DND-41 (cell line): ENCODE results near the gene NBR1.
"Not testable (repeated sequence)": the region's sequence is repeated elsewhere in the genome, so short reads cannot be mapped to it uniquely, and the experiment has no call there.

Experiments
- ATAC-seq: fragments of 200-7000 bp; cut with Tn5 transposase; 3 replicates; pipeline ENCODE4 v1.9.1; 2021; ENCODE audit warnings: low read depth; ENCODE audit not compliant: insufficient read depth
- DNase-seq: peaks from one replicate; pipeline ENCODE4 v3.0.0-alpha.2; 2020
- H2AFZ ChIP-seq: 2 replicates; pipeline ENCODE4 v1.6.0; 2012; ENCODE audit warnings: low read depth, low read length
- H3K27ac ChIP-seq: 2 replicates; pipeline ENCODE4 v1.5.1; 2012; ENCODE audit warnings: low read length, inconsistent platforms
- H3K27me3 ChIP-seq: fragments of 200-600 bp; sonication (generic); 2 replicates; pipeline ENCODE4 v1.6.0; 2012; ENCODE audit warnings: low read length, mild to moderate bottlenecking, inconsistent platforms; ENCODE audit not compliant: insufficient read depth, poor library complexity
- H3K36me3 ChIP-seq: 2 replicates; pipeline ENCODE4 v1.5.1; 2012; ENCODE audit warnings: low read length, inconsistent platforms; ENCODE audit not compliant: insufficient read depth
- H3K4me1 ChIP-seq: 2 replicates; pipeline ENCODE4 v1.5.1; 2012; ENCODE audit warnings: mild to moderate bottlenecking, low read length; ENCODE audit not compliant: insufficient read depth
- H3K4me2 ChIP-seq: 2 replicates; pipeline ENCODE4 v1.6.0; 2012; ENCODE audit warnings: mild to moderate bottlenecking, moderate library complexity, low read length, inconsistent platforms; ENCODE audit not compliant: insufficient read depth
- H3K4me3 ChIP-seq, 2 experiments: fragments of 200-600 bp in 1 of 2; shearing (Covaris generic) in 1 of 2; 2 replicates each; pipeline ENCODE4 v1.5.1; 2012 to 2016; ENCODE audit warnings: inconsistent platforms in 2 of 2, low read length in 2 of 2, mild to moderate bottlenecking in 2 of 2, low read depth in 1 of 2, moderate library complexity in 1 of 2
- H3K79me2 ChIP-seq: 2 replicates; pipeline ENCODE4 v1.6.0; 2012; ENCODE audit warnings: low read length, inconsistent platforms; ENCODE audit not compliant: insufficient read depth
- H3K9ac ChIP-seq: 2 replicates; pipeline ENCODE4 v1.6.0; 2012; ENCODE audit warnings: low read depth, mild to moderate bottlenecking, inconsistent platforms, low read length, moderate library complexity
- H3K9me3 ChIP-seq: 2 replicates; pipeline ENCODE4 v1.5.1; 2012; ENCODE audit warnings: low read length, moderate library complexity, mild to moderate bottlenecking, inconsistent platforms; ENCODE audit not compliant: insufficient read depth, severe bottlenecking
- H4K20me1 ChIP-seq: 2 replicates; pipeline ENCODE4 v1.6.0; 2012; ENCODE audit warnings: low read length; ENCODE audit not compliant: insufficient read depth
- EZH2 ChIP-seq: IDR thresholded peaks from 3 replicates; pipeline ENCODE4 v1.6.1; 2012; ENCODE audit warnings: borderline replicate concordance, low read depth, mild to moderate bottlenecking, moderate library complexity, low read length, inconsistent platforms; ENCODE audit not compliant: severe bottlenecking
- TF ChIP-seq, protein P1 (sequence below): IDR thresholded peaks from 2 replicates; pipeline ENCODE4 v1.5.1; 2012; ENCODE audit warnings: borderline replicate concordance, low read length, moderate library complexity, mild to moderate bottlenecking; ENCODE audit not compliant: poor library complexity, severe bottlenecking; ENCODE audit errors: extremely low read depth

NBR1 gene

DNA sequence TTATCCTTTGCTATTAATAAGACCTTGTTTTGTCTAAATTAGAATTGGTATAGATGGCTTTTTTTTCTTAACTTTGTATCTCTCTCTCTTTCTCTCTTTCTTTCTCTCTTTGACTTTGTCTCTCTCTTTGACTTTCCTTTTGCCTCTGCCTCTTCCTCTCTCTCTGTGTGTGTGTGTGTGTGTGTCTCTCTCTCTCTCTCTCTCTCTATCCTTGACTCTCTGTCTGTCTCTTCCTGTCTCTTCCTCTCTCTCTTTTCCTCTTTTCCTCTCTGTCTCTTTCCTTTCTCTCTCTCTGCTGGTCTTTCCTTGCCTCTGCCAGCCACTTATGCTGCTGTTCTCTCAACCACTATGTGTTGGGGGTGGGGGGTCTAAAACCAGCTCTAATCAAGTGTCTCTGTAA is 5.0 kb upstream of the NBR1 start:
- H2AFZ ChIP-seq, H3K9me3 ChIP-seq, H3K27ac ChIP-seq, DNase-seq, H3K27me3 ChIP-seq, H4K20me1 ChIP-seq, H3K4me2 ChIP-seq, ATAC-seq, H3K9ac ChIP-seq, H3K4me3 ChIP-seq: not testable (repeated sequence)
- H3K79me2 ChIP-seq = peaks cover 30% of the 10 kb centered on the region
- peaks cover 16% of the 10 kb centered on the region for H3K36me3 ChIP-seq
- H3K4me1 ChIP-seq = peaks cover 15% of the 10 kb centered on the region

DNA sequence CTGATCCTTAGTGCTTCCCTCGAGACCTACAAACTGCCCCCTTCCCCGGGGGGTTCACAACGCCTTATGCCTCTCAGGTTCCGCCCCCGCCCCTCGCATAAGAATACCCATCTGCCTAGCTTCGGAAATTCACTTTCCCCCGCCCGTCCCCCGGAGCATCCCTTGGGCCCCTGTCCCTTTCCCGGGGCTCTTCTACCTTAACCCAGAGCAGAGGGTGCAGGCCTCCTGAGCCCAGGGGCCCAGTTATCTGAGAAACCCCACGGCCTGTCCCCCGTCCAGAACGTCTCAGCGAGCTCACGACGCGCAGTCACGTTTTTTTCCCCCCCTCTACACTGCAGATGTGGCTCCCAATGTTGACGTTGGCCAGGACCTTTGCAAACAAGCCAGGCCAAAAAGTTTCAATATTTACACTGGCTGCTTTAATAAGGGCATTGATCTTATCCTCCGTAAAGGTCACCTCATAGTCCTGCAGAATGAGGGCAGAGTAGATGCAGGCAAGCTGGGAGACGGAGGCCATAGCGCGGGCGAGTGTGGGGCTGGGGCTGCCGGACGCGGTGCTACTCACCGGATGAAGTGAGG is 1.4 kb upstream of the NBR1 start:
- Histone ChIP-seq H3K27ac (peak overlapping the region; percentile 97), H3K9me3 (no peaks in the 10 kb centered on the region), H3K9ac (peak overlapping the region; percentile 86), H3K36me3 (peaks cover 6% of the 10 kb centered on the region; the same call in 1 of the 2 replicates), H3K4me2 (peak overlapping the region; percentile 95), H3K27me3 (no peaks in the 10 kb centered on the region), H4K20me1 (no peaks in the 10 kb centered on the region), H3K4me3 (peak overlapping the region; percentile 68 to 88), H3K79me2 (peaks cover 61% of the 10 kb centered on the region), H2AFZ (peak overlapping the region; percentile 86), H3K4me1 (peaks cover 35% of the 10 kb centered on the region)
- peak; percentile 11 for ATAC-seq
- TF ChIP-seq, protein P1, sequence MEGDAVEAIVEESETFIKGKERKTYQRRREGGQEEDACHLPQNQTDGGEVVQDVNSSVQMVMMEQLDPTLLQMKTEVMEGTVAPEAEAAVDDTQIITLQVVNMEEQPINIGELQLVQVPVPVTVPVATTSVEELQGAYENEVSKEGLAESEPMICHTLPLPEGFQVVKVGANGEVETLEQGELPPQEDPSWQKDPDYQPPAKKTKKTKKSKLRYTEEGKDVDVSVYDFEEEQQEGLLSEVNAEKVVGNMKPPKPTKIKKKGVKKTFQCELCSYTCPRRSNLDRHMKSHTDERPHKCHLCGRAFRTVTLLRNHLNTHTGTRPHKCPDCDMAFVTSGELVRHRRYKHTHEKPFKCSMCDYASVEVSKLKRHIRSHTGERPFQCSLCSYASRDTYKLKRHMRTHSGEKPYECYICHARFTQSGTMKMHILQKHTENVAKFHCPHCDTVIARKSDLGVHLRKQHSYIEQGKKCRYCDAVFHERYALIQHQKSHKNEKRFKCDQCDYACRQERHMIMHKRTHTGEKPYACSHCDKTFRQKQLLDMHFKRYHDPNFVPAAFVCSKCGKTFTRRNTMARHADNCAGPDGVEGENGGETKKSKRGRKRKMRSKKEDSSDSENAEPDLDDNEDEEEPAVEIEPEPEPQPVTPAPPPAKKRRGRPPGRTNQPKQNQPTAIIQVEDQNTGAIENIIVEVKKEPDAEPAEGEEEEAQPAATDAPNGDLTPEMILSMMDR = no peak
- no peak for TF ChIP-seq EZH2
- DNase-seq = peak; percentile 17

DNA sequence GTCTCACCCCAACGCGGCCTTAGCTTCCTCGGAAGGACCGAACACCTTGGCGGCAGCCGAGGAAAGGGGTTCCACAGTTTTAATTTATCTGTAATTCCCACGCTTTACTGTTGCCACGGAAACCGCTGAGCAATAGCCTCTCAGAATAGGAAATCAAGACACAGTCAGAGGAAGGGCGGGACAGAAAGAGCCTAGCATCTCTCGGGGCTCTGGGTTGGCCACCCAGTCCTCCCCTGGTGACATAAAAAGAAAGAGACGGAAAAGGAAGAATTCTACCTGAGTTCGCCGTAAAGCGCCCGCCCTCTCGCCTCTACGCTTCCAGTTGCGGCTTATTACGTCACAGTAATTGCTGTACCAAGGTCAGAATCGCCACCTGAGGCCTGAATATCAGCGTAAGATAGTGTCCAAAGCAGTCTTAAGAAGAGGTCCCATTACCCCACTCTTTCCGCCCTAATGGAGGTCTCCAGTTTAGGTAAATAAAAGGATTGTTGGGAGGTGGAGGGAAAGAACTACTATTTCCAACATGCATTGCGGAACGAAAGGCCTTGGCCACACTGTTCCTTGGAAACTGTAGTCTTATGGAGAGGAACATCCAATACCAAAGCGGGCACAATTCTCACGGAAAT is 761 bp upstream of the NBR1 start:
- H3K36me3 ChIP-seq = peaks cover 6% of the 10 kb centered on the region; the same call in 1 of the 2 replicates
- H3K4me2 ChIP-seq = peak overlapping the region; percentile 95
- peaks cover 38% of the 10 kb centered on the region for H3K4me1 ChIP-seq
- H3K4me3 ChIP-seq = peak overlapping the region; percentile 68 to 88
- DNase-seq = peak; percentile 89
- H3K27ac ChIP-seq = peak overlapping the region; percentile 97
- peak overlapping the region; percentile 86 for H2AFZ ChIP-seq
- H3K27me3 ChIP-seq = no peaks in the 10 kb centered on the region
- H3K9me3 ChIP-seq = no peaks in the 10 kb centered on the region
- H3K79me2 ChIP-seq = peaks cover 63% of the 10 kb centered on the region
- TF ChIP-seq EZH2 = no peak
- TF ChIP-seq, protein P1 = no peak
- ATAC-seq = peak; percentile 81
- H3K9ac ChIP-seq = peak overlapping the region; percentile 86
- no peaks in the 10 kb centered on the region for H4K20me1 ChIP-seq
